HG03460 (cell line): ENCODE data around the gene HOXD13.
A peak's percentile ranks its signal among the peaks of the same experiment; 100 is the strongest.

ENCODE experiments used
- ATAC-seq: cut with Tn5 transposase; IDR thresholded peaks from one replicate; pipeline ENCODE4 v1.9.1; 2021; ENCODE audit not compliant: unreplicated experiment

Gene HOXD13

GRCh38 chr2:176093145-176093897, 800 bp downstream of the HOXD13 start:
- ATAC-seq, result no peak

GRCh38 chr2:176093898-176094249, 1.4 kb downstream of the HOXD13 start:
- no peak for ATAC-seq

- ATAC-seq, result no peak
Measured at GRCh38 chr2:176094349-176094748, 1.8 kb downstream of the HOXD13 start.

GRCh38 chr2:176095421-176095820, 2.9 kb downstream of the HOXD13 start:
- ATAC-seq, result no peak

- ATAC-seq, result no peak
Measured at GRCh38 chr2:176096243-176096985, 3.9 kb downstream of the HOXD13 start.

GRCh38 chr2:176096986-176097819, 4.7 kb downstream of the HOXD13 start:
- peak; percentile 82 for ATAC-seq

- ATAC-seq, result no peak
Measured at GRCh38 chr2:176097820-176098365, 5.4 kb downstream of the HOXD13 start.

GRCh38 chr2:176098366-176099158, 6.0 kb downstream of the HOXD13 start:
- ATAC-seq, result no peak

- ATAC-seq, result no peak
Measured at GRCh38 chr2:176099159-176099727, 6.7 kb downstream of the HOXD13 start.

- no peak for ATAC-seq
Measured at GRCh38 chr2:176099728-176100546, 7.4 kb downstream of the HOXD13 start, which contains the start of gene HOXD12. Gene HOXD12 (plus strand): TSS chr2:176099795. CDS start chr2:176099802, 7 bp downstream.

- no peak for ATAC-seq
Measured at GRCh38 chr2:176100547-176101140, 8.1 kb downstream of the HOXD13 start.

- ATAC-seq, result no peak
Measured at GRCh38 chr2:176101216-176101830, 8.8 kb downstream of the HOXD13 start.

- ATAC-seq, result no peak
Measured at GRCh38 chr2:176101842-176102241, 9.3 kb downstream of the HOXD13 start.

- ATAC-seq, result no peak
Measured at GRCh38 chr2:176102309-176102866, 9.9 kb downstream of the HOXD13 start.

GRCh38 chr2:176103194-176103593, 10.7 kb downstream of the HOXD13 start:
- no peak for ATAC-seq

- ATAC-seq, result no peak
Measured at GRCh38 chr2:176103742-176104315, 11.3 kb downstream of the HOXD13 start.

- ATAC-seq, result no peak
Measured at GRCh38 chr2:176104316-176105077, 12.0 kb downstream of the HOXD13 start.
